Keratinocyte (primary cell): Measurements from ENCODE around the gene ATAD2B. TPM values are rescaled to one million over a fixed set of nuclear protein-coding genes. Genes with fewer than 3 reads are reported as not detected.

Experiments
- DNase-seq: peaks from one replicate; pipeline ENCODE4 v3.0.0-alpha.2; 2011; ENCODE audit warnings: low read depth, missing footprints, low spot score
- FAIRE-seq: peaks from 2 replicates; lab custom pipeline; 2011; peaks lifted over from hg19 to GRCh38; lab: Jason Lieb, UNC
- H2AFZ ChIP-seq: 2 replicates; pipeline ENCODE4 v1.6.0; 2012; ENCODE audit warnings: low read length, control low read depth, inconsistent platforms; ENCODE audit not compliant: control insufficient read depth
- H3K27ac ChIP-seq: 2 replicates; pipeline ENCODE4 v1.5.1; 2011; ENCODE audit warnings: low read length; ENCODE audit not compliant: control insufficient read depth, insufficient read depth
- H3K27me3 ChIP-seq: 3 replicates; pipeline ENCODE4 v1.6.0; 2011; ENCODE audit warnings: low read length; ENCODE audit not compliant: control insufficient read depth, insufficient read depth; ENCODE audit errors: extremely low read depth
- H3K36me3 ChIP-seq, 2 experiments: 2 replicates in 1 of 2; 3 replicates in 1 of 2; pipeline ENCODE4 v1.5.1; 2011; ENCODE audit warnings: low read length in 2 of 2, mild to moderate bottlenecking in 1 of 2; ENCODE audit not compliant: control insufficient read depth in 2 of 2, insufficient read depth in 2 of 2; ENCODE audit errors: extremely low read depth in 1 of 2
- H3K4me1 ChIP-seq: 3 replicates; pipeline ENCODE4 v1.5.1; 2011; ENCODE audit warnings: low read length; ENCODE audit not compliant: control insufficient read depth, insufficient read depth; ENCODE audit errors: extremely low read depth
- H3K4me2 ChIP-seq: 3 replicates; pipeline ENCODE4 v1.6.0; 2011; ENCODE audit warnings: low read depth, low read length; ENCODE audit not compliant: control insufficient read depth, insufficient read depth; ENCODE audit errors: extremely low read depth
- H3K4me3 ChIP-seq, 3 experiments: fragments of 200-600 bp in 1 of 3; sonication (generic) in 1 of 3; 2 replicates in 2 of 3; 3 replicates in 1 of 3; pipeline ENCODE4 v1.5.1; 2011 to 2016; ENCODE audit warnings: low read length in 3 of 3, mild to moderate bottlenecking in 3 of 3, control low read depth in 2 of 3, inconsistent platforms in 1 of 3, low read depth in 1 of 3, mixed read lengths in 1 of 3, mixed run types in 1 of 3, moderate library complexity in 1 of 3; ENCODE audit not compliant: control insufficient read depth in 2 of 3, insufficient read depth in 2 of 3; ENCODE audit errors: extremely low read depth in 1 of 3
- H3K79me2 ChIP-seq: 2 replicates; pipeline ENCODE4 v1.6.0; 2012; ENCODE audit warnings: low read length; ENCODE audit not compliant: control insufficient read depth, insufficient read depth
- H3K9ac ChIP-seq: 3 replicates; pipeline ENCODE4 v1.6.0; 2011; ENCODE audit warnings: low read length; ENCODE audit not compliant: control insufficient read depth, insufficient read depth; ENCODE audit errors: extremely low read depth
- H3K9me1 ChIP-seq: 3 replicates; pipeline ENCODE4 v1.6.0; 2011; ENCODE audit warnings: low read length; ENCODE audit not compliant: control insufficient read depth, insufficient read depth; ENCODE audit errors: extremely low read depth
- H3K9me3 ChIP-seq: 2 replicates; pipeline ENCODE4 v1.5.1; 2012; ENCODE audit warnings: low read depth, low read length; ENCODE audit not compliant: control insufficient read depth
- H4K20me1 ChIP-seq: 3 replicates; pipeline ENCODE4 v1.6.0; 2011; ENCODE audit warnings: low read length; ENCODE audit not compliant: control insufficient read depth, insufficient read depth; ENCODE audit errors: extremely low read depth
- CTCF ChIP-seq, 3 experiments: IDR thresholded peaks in 1 of 3; conservative IDR thresholded peaks in 1 of 3; optimal IDR thresholded peaks in 1 of 3; 2 replicates in 2 of 3; 3 replicates in 1 of 3; pipeline versions ENCODE3 to v1.5.1; 2011; ENCODE audit warnings: low read length in 3 of 3, mild to moderate bottlenecking in 3 of 3, moderate library complexity in 2 of 3, control low read depth in 1 of 3, inconsistent platforms in 1 of 3; ENCODE audit not compliant: insufficient read depth in 2 of 3; ENCODE audit errors: extremely low read depth in 1 of 3
- EZH2 ChIP-seq: IDR thresholded peaks from one replicate; pipeline ENCODE4 v1.6.1; 2012; ENCODE audit warnings: inconsistent platforms, mild to moderate bottlenecking, low read length, moderate library complexity
- dilution Hi-C: fragments of 300-500 bp; cut with MboI; formaldehyde crosslinking; loops from one replicate; pipeline ENCODE4 v1.7.0; 2020; ENCODE audit warnings: low sequenced_read_pairs; ENCODE audit not compliant: extremely low pct_ligation_motif_present
- polyA plus RNA-seq, 5 experiments: library from polyadenylated mRNA; depleted of rRNA in 3 of 5; stranded (reverse) in 3 of 5; stranded (forward) in 1 of 5; unstranded in 1 of 5; fragments of >200 nt; gene quantifications; 1 replicate in 1 of 5; 2 replicates in 3 of 5; 3 replicates in 1 of 5; pipeline versions ENCODE4 v1.2.1 to v1.2.3, GENCODE V29; 2011 to 2012; ENCODE audit warnings: missing spikeins in 2 of 5, low read depth in 1 of 5, low replicate concordance in 1 of 5

The ATAD2B gene
- polyA plus RNA-seq, 1 donor (not counting 4 experiments of a cell fraction or from before 2014, with no cell fraction given): 4.4 TPM

- Histone ChIP-seq H3K27ac (peak overlapping the region; percentile 95), H2AFZ (peak overlapping the region; percentile 93), H3K4me3 (peak overlapping the region; percentile 72 to 97 (median 97)), H3K27me3 (no peaks in the 10 kb centered on the region), H3K9ac (peak overlapping the region; percentile 98), H3K36me3 (peaks cover 0 to 1% of the 10 kb centered on the region in 2 experiments), H3K79me2 (peaks cover 59% of the 10 kb centered on the region), H3K4me1 (peaks cover 13% of the 10 kb centered on the region), H3K9me1 (no peaks in the 10 kb centered on the region), H4K20me1 (no peaks in the 10 kb centered on the region), H3K9me3 (no peaks in the 10 kb centered on the region), H3K4me2 (peak overlapping the region; percentile 89)
- TF ChIP-seq EZH2 (no peak), CTCF (optimal IDR thresholded peaks at IDR 0.05 in 1 of 3, IDR thresholded peaks at IDR 0.05 in 1 of 3, conservative IDR thresholded peaks at IDR 0.05 in 1 of 3; ENCODE audit: extremely low read depth in 1 of 3, insufficient read depth in 2 of 3, low read length in 3 of 3) (no peak)
- DNase-seq (no peak), FAIRE-seq (no peak)
- dilution Hi-C loops: no loop called here
These were observed 603 bp downstream of the ATAD2B start for GRCh38 chr2:23926290-23926749.

GRCh38 chr2:23925702-23926289 lies 1.1 kb downstream of the ATAD2B start:
- H3K36me3 ChIP-seq: peaks cover 0 to 1% of the 10 kb centered on the region in 2 experiments
- dilution Hi-C loops: no loop called here
- H3K9me1 ChIP-seq: no peaks in the 10 kb centered on the region
- TF ChIP-seq EZH2 (no peak), CTCF (optimal IDR thresholded peaks at IDR 0.05 in 1 of 3, IDR thresholded peaks at IDR 0.05 in 1 of 3, conservative IDR thresholded peaks at IDR 0.05 in 1 of 3; ENCODE audit: extremely low read depth in 1 of 3, insufficient read depth in 2 of 3, low read length in 3 of 3) (no peak)
- H3K4me2 ChIP-seq: peak overlapping the region; percentile 89
- H3K4me1 ChIP-seq: peaks cover 13% of the 10 kb centered on the region
- DNase-seq: no peak
- peaks cover 63% of the 10 kb centered on the region for H3K79me2 ChIP-seq
- peak overlapping the region; percentile 98 for H3K9ac ChIP-seq
- peak overlapping the region; percentile 72 to 97 (median 97) for H3K4me3 ChIP-seq
- no peaks in the 10 kb centered on the region for H3K27me3 ChIP-seq
- no peaks in the 10 kb centered on the region for H4K20me1 ChIP-seq
- peak overlapping the region; percentile 93 for H2AFZ ChIP-seq
- peak; percentile 41 for FAIRE-seq
- H3K9me3 ChIP-seq: no peaks in the 10 kb centered on the region
- H3K27ac ChIP-seq: peak overlapping the region; percentile 95
